Measurements from ENCODE around the gene RFK.
"Not testable (repeated sequence)": the region's sequence is repeated elsewhere in the genome, so short reads cannot be mapped to it uniquely, and the experiment has no call there.

The RFK gene

DNA sequence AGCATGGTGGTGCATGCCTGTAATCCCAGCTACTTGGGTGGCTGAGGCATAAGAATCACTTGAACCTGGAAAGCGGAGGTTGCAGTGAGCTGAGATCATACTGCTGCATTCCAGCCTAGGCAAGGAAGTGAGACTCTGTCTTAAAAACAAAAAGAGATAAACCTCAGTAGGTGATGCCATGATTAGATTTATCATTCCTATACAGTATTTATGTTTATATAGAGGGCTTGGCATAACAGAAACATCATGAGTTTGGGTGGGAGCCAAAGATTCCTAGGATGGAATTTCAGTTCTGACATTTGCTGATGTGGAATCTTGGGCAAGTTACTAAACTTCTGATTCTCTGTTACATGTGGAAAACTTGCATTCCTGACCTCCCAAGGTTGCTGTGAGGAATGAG is 22.3 kb downstream of the RFK start:
- DNase-seq (ENCODE audit: low read depth in 1 of 2, low spot score in 1 of 2), result no peak

DNA sequence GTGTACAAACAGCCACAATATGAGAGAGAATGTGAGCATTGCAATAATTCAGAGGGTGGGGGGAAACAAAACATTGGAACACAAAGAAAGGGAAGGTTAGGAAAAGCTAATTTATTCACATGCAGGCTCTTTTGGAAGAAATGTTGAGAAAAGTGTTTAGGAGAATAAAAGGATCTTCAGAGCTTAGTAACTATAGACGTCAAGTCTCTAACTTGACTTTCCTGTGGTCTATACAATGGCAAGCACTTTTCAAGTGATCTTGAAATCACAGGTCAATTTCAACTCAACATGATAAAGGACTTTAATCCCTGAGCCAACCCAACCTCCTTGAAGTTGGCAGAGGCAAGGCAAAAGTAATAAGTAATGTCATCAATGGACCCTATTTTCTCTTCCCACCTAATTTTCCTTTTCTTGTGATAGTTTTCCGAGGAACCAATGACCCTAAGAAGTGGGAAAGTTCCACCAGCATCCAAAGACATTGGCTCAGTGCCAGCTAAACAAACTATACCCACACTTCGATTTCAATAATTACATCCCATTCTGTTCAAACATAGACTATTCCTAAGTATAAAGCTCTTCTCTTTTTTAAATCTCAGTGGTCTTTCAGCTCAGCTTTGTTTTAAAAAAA is 23.7 kb downstream of the RFK start:
- DNase-seq (ENCODE audit: low read depth in 1 of 2, low spot score in 1 of 2), result no peak

DNA sequence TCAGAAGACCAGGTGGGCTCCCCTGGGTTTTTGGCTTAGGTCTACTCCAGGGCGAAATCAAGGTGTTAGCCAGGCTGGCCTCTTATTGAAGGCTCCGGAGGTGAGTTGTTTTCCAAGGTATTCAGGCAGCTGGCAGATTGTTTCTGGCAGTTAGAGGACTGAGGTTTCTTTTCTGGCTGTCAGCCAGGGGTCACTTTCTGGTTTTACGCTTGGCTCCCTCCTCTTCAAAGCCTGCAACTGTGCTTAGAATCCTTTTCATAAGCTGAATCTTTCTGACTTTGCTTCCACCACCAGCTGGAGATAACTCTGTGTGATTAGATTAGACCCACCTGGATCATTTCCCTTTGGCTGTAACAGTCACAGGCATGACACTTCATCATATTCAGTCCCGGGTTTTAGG is 24.6 kb downstream of the RFK start:
- no peak for DNase-seq (ENCODE audit: low read depth in 1 of 2, low spot score in 1 of 2)

GRCh38 chr9:76366275-76366674 is 28.0 kb downstream of the RFK start:
- DNase-seq (ENCODE audit: low read depth in 1 of 2, low spot score in 1 of 2), result no peak

DNA sequence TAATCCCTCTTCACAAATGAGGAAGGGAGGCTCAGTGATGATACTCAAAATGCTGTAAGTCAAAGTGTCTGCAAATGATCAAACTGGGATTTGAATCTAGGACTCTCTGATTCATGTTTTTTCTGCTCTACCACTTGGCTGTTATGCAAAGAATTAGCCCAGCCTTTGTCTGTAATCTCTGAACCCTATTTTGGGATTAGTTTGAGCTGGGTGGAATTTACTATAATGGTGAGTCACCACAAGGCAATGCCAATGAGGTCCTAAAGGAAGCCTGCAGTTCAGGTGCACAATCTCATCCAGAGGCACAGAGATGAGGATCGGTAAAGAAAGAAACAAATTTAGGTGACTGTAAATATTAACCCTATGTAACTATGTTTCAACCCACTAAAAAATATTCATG is 29.2 kb downstream of the RFK start:
- DNase-seq (ENCODE audit: low read depth in 1 of 2, low spot score in 1 of 2), result no peak

- DNase-seq (ENCODE audit: low read depth in 1 of 2, low spot score in 1 of 2), result no peak
Measured at GRCh38 chr9:76363032-76363395, 31.2 kb downstream of the RFK start.

GRCh38 chr9:76362332-76363031 is 31.7 kb downstream of the RFK start:
- not testable (repeated sequence) for DNase-seq (ENCODE audit: low read depth in 1 of 2, low spot score in 1 of 2)

DNA sequence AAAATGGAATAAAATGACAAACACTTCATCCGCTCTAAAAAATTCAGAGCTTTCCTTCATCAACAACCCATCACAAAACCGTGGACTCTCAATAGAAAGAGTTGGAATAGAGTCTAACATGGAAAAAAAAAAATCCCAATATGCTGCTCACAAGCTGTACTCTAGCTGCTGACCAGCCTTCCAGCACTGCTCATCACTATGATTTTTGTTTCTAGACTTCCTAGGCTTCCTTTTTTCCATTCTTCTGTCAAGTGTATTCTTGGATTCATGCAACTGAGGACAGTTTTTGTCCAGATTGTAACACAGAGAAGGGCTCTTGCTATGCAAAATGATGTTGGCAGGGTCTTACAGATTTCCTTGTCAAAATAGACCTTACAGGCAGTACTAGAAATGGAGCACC is 34.5 kb downstream of the RFK start:
- no peak for DNase-seq (ENCODE audit: low read depth in 1 of 2, low spot score in 1 of 2)

- DNase-seq (ENCODE audit: low read depth in 1 of 2, low spot score in 1 of 2), result no peak
Measured at GRCh38 chr9:76359365-76359764, 34.9 kb downstream of the RFK start.

GRCh38 chr9:76358628-76359280 is 35.5 kb downstream of the RFK start:
- no peak for DNase-seq (ENCODE audit: low read depth in 1 of 2, low spot score in 1 of 2)

- no peak for DNase-seq (ENCODE audit: low read depth in 1 of 2, low spot score in 1 of 2)
Measured at GRCh38 chr9:76357555-76357954, 36.7 kb downstream of the RFK start.

DNA sequence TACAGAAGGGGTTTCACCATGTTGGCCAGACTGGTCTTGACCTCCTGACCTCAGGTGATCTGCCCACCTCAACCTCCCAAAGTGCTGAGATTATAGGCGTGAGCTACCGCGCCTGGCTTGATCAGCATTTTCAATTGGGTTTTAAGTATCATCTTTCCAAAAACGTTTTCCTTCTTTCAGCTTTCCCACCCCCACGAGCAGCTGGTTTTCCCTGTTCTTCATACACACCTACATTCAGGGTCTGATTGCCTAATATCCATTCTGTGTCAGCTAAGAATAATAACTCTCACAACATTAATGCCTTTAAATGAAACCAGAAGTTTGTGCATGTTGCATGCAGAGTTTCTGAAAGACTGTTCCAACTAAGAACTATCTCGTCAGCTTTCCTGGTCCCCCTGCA is 38.3 kb downstream of the RFK start:
- no peak for DNase-seq (ENCODE audit: low read depth in 1 of 2, low spot score in 1 of 2)

DNA sequence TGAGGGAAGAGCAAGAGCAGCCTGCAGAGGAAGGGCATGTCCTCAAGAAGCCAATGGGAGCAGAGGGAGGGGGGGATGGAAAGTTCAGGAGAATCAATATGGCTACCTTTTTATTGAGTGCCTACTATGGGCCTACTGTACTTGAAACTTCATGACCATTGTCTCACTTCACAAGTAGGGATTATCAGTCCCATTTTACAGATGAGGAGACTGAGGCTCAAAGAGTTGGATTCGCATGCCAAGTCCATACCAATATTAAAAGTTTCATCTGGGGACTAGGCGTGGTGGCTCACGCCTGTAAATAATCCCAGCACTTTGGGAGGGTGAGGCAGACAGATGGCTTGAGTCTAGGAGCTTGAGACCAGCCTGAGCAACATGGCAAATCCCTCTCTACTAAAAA is 40.0 kb downstream of the RFK start:
- DNase-seq (ENCODE audit: low read depth in 1 of 2, low spot score in 1 of 2), result no peak

DNA sequence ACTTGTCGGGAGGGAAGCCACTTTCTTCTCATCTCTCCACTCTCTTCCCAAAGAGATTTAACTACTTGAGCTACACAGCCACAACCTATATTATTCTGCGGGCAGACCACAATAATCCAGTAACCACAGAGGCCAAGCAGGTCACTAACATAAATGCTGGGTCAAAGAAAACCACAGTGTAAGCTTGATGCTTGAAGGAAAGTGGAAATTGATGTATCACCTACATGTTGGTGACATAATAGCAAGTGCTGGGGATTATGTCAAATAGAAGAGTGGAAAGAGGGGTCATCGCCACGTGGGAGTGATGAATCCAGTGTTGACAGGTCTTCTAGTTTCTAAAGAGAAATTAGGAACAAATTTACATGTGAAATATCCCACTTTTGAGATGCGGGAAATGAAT is 40.9 kb downstream of the RFK start:
- DNase-seq (ENCODE audit: low read depth in 1 of 2, low spot score in 1 of 2), result no peak

- DNase-seq (ENCODE audit: low read depth in 1 of 2, low spot score in 1 of 2), result no peak
Measured at GRCh38 chr9:76352026-76352620, 42.1 kb downstream of the RFK start.

DNA sequence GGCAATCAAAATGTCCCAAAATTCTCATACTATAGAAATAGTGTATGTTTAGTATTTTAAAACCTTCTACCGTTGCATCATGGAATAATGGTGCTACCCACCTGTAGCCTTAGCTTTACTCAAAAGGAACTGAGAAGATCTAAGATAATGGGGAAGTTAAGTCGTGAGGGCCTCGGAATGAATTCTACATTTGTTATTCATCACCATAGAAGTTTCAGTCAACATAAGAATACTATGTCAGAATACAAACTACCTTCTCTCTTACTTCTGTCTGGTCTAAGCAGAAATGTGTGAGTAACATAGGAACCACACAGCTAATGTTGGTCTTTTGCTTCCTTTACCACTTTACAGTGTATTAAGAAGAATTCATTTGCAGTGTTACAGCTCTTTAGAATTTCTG is 43.2 kb downstream of the RFK start:
- no peak for DNase-seq (ENCODE audit: low read depth in 1 of 2, low spot score in 1 of 2)

DNA sequence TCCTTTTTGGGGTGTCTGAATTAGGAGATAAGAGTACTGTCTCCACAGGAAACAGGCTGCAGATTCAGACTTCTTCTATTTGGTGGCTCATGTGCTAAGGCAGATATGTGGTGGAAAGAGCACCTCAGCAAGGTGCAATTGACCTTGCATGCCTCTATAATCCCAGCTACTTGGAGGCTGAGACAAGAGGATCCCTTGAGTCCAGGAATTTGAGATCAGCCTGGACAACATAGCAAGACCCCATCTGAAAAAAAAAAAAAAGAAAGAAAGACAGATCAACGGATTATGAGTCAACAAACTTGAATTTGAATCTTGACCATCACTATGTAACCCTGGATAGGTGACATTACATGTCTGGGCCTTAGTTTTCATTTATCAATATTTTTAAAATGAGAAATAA is 44.4 kb downstream of the RFK start:
- DNase-seq (ENCODE audit: low read depth in 1 of 2, low spot score in 1 of 2), result no peak

GRCh38 chr9:76342858-76343257 is 51.4 kb downstream of the RFK start:
- DNase-seq (ENCODE audit: low read depth in 1 of 2, low spot score in 1 of 2), result no peak

- DNase-seq (ENCODE audit: low read depth in 1 of 2, low spot score in 1 of 2), result no peak
Measured at GRCh38 chr9:76342201-76342600, 52.0 kb downstream of the RFK start.

DNA sequence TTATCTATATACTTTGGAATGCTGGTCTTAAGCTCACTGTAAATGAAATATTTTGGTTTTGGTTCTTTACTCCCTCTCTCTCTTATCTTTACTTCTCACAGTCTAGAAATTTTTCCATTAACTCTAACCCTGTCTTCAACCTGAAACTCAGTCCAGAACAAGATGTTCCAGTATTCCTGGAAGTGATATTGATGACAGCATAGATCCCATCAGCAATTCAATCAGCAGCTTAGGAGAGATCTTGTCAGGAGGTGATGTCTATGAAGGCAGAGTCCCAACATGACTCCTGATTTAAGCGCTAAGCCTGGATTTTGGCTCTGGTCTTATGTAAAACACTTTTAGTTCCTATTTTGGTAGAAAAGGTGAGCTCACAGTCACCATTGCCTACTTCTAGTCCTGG is 52.6 kb downstream of the RFK start:
- DNase-seq (ENCODE audit: low read depth in 1 of 2, low spot score in 1 of 2), result no peak

- DNase-seq (ENCODE audit: low read depth in 1 of 2, low spot score in 1 of 2), result no peak
Measured at GRCh38 chr9:76338418-76338817, 55.8 kb downstream of the RFK start.

DNA sequence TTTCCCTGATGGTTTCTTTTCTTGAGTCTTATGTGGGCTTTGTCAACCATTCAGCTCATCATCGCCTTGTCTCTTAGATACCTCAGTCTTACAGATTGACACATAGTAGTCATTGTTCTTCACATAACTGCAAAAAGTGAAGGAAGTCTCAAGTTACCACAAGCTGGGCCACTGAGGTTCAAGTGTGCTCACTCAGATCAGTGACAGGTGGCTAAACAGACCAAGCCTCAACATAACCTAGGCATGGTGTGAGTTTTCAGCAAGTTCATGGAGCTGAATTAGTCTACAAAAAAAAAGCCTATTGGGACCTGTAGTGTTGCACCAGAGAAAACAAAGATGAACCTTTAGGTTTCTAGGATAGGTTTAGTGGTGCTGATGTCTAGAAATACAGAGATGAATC is 58.2 kb downstream of the RFK start:
- no peak for DNase-seq (ENCODE audit: low read depth in 1 of 2, low spot score in 1 of 2)
